KOPT-K1 (cell line): ENCODE measurements around the gene RMDN2.

Experiments used
- H3K27ac ChIP-seq: fragments of 200-600 bp; sonication (generic); 2 replicates; pipeline ENCODE4 v1.5.1; 2016; ENCODE audit warnings: antibody characterized with exemption, mild to moderate bottlenecking, low read depth, low read length; ENCODE audit not compliant: poor library complexity, severe bottlenecking
- H3K36me3 ChIP-seq: fragments of 200-600 bp; sonication (generic); 2 replicates; pipeline ENCODE4 v1.5.1; 2017; ENCODE audit warnings: antibody characterized with exemption, mild to moderate bottlenecking, low read length, moderate library complexity; ENCODE audit not compliant: insufficient read depth
- H3K9me3 ChIP-seq: fragments of 200-600 bp; sonication (generic); 2 replicates; pipeline ENCODE4 v1.5.1; 2017; ENCODE audit warnings: antibody characterized with exemption, low read length, mild to moderate bottlenecking; ENCODE audit not compliant: insufficient read depth, poor library complexity, severe bottlenecking

RMDN2 gene

GRCh38 chr2:38056216-38056615, 131.1 kb downstream of the RMDN2 start:
- no peaks in the 10 kb centered on the region for H3K36me3 ChIP-seq
- no peaks in the 10 kb centered on the region for H3K9me3 ChIP-seq
- H3K27ac ChIP-seq = no peak overlapping the region

DNA sequence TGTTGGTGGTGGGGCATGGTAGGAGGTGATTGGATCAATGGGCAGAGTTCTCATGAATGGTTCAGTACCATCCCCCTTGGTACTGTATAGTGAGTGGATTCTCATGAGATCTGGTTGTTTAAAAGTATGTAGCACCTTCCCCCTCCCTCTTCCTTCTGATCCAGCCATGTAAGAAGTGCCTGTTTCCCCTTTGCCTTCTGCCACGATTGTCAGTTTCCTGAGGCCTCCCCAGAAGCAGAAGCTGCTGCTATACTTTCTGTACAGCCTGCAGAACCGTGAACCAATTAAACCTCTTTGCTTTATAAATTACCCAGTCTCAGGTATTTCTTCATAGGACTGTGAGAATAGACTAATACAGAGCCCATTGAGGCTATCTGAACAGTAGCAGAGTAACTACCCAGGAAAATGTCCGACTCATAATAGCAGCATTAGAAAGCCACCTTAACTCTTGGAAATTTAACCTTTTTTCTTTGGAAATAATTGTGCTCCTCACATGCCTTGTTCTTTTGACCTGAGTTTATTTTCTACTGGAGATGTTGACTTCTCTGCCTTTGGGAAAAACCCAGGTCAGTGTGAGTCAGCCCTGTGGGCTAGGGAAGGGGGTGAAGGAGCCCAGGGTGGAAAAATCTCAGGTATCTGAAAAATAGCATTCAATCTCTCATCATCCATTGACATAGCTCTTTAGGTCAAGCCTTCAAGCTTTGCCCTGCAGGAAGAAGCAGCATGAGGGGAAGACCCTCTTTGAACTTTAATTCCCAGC, 132.7 kb downstream of the RMDN2 start:
- H3K9me3 ChIP-seq = no peaks in the 10 kb centered on the region
- no peak overlapping the region for H3K27ac ChIP-seq

DNA sequence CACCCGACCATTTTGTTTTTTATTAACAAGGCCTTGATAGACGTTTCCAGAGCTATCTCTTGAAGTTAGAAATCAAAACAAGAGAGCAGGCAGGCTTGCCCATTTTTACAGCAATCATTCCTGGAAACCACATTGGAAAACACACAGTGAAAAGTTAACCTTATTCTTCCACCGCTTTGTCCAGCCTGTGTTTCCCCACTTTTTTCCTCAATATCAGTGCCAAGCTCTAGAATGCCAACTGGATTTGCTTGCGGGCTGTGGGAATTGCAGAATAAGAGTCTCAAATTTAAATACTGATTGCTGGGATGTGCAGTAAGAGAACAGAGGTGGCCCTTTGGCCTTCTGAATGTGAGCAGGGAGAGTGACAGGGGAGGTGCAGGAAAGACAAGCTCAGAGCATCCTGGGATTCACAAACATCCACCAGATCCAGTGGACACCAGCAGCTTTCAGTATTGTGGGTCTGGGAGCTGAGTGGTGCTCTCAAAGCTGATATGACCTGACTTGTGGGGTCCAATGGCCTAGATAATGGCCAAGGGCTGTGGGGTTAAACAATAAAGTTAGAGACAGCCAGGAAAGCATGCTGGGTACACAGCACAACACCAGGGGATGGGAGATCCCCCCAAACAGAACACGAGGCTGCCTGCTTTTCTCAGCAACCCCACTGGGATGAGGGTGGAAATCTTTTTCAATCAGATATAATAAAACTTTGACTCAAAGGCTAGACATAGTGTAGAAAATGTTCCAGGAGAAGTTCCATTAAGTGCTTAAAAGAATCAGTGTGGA, 135.3 kb downstream of the RMDN2 start:
- no peaks in the 10 kb centered on the region for H3K9me3 ChIP-seq
- H3K36me3 ChIP-seq = no peaks in the 10 kb centered on the region
- no peak overlapping the region for H3K27ac ChIP-seq

More for the DNA sequence above, 132.7 kb downstream of the RMDN2 start:
- no peaks in the 10 kb centered on the region for H3K36me3 ChIP-seq

DNA sequence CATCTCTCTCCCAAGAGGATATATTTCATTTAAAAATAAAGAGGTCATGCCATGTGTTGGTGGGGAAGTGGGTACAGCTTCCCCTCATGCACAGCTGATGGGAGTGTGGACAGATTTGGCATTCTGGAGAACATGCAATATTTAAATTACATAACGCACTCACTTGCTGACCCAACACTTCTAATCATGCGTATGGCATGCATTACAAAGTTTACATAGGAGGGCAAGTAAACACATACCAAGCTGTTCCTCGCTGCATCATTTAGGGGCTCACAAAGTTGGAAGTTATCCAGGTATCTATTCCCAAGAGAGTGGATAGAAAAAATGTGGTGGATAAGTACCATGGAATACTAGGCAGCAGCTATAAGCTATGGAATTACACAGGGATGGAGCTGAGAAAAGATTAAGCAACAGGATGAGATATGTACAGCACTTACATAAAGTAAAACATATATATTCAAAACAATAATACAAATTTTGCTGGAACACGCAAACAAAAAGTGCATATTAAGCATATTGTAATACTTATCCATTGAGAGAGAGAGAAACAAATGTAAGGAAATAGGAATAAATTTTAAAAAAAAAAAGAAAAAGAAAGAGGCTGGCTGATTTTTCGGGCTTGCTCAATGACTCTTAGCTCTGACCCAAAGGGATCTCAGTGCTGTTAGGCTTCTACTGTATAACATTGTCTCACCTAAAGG, 139.9 kb downstream of the RMDN2 start:
- Histone ChIP-seq H3K36me3 (no peaks in the 10 kb centered on the region), H3K27ac (no peak overlapping the region), H3K9me3 (no peaks in the 10 kb centered on the region)

GRCh38 chr2:38065502-38066135, 140.5 kb downstream of the RMDN2 start:
- Histone ChIP-seq H3K36me3 (no peaks in the 10 kb centered on the region), H3K27ac (no peak overlapping the region), H3K9me3 (no peaks in the 10 kb centered on the region)

GRCh38 chr2:38066421-38067115, 141.5 kb downstream of the RMDN2 start:
- Histone ChIP-seq H3K36me3 (no peaks in the 10 kb centered on the region), H3K9me3 (no peaks in the 10 kb centered on the region), H3K27ac (no peak overlapping the region)
